Retinal pigment epithelial cell (primary cell): ENCODE measurements around the gene INPP4B.
A peak's percentile ranks its signal among the peaks of the same experiment; 100 is the strongest.

Source experiments
- DNase-seq: peaks from one replicate; pipeline ENCODE4 v3.0.0-alpha.2; 2010; ENCODE audit warnings: low read depth
- H3K4me3 ChIP-seq: 2 replicates; pipeline ENCODE4 v1.5.1; 2011; ENCODE audit warnings: mild to moderate bottlenecking, low read length, control low read depth, moderate library complexity
- CTCF ChIP-seq: conservative IDR thresholded peaks from 2 replicates; pipeline ENCODE4 v1.5.1; 2011; ENCODE audit warnings: low read depth, low read length, control low read depth, inconsistent platforms

INPP4B gene

GRCh38 chr4:142272452-142272851 is 573.6 kb downstream of the INPP4B start:
- DNase-seq = no peak
- no peak for TF ChIP-seq CTCF
- no peak overlapping the region for H3K4me3 ChIP-seq

DNA sequence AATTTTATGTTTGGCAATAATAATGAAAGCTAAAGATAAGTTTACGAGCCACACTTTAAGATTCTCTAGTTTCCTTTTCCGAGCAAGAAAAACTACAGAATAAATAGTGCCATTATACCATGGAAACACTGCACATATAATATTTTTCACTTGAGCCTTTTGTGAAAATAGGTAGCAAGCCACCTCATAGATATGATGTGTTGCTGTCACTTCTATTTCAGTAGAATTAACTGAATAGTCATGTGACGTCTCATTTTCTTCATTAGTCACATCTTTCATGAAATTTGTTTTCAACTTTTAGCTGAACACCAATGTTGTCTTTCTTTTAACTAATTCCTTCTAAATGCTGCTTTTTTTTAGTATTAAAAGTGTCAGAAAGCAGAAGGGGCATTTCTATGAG is 574.3 kb downstream of the INPP4B start:
- no peak for DNase-seq
- no peak for TF ChIP-seq CTCF
- no peak overlapping the region for H3K4me3 ChIP-seq

- no peak for TF ChIP-seq CTCF
- no peak for DNase-seq
Measured at GRCh38 chr4:142267101-142267500, 579.0 kb downstream of the INPP4B start.

GRCh38 chr4:142265946-142266345 is 580.2 kb downstream of the INPP4B start:
- DNase-seq = no peak
- no peak for TF ChIP-seq CTCF
- no peak overlapping the region for H3K4me3 ChIP-seq

More at GRCh38 chr4:142267101-142267500, 579.0 kb downstream of the INPP4B start:
- no peak overlapping the region for H3K4me3 ChIP-seq

GRCh38 chr4:142265536-142265935 is 580.6 kb downstream of the INPP4B start:
- no peak for TF ChIP-seq CTCF
- H3K4me3 ChIP-seq = no peak overlapping the region
- peak; percentile 91 for DNase-seq

DNA sequence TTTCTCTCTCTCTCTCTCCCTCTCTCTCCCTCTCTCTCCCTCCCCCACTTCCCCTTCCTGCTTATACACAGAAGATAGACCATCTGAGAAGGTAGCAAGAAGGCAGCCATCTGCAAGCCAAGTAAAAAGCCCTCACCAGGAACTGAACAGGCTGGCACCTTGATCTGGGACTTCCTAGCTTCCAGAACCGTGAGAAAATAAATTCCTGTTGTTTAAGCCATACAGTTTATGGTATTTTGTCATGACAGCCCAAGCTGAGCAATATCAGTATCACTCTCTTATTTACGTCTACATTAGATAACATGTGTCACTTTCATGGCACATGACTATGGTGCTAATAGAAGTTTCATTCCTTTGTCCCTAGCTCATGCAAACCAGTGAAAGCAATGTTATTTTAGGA is 581.1 kb downstream of the INPP4B start:
- DNase-seq = peak; percentile 52
- H3K4me3 ChIP-seq = no peak overlapping the region
- no peak for TF ChIP-seq CTCF

GRCh38 chr4:142262956-142263355 is 583.1 kb downstream of the INPP4B start:
- DNase-seq = no peak
- no peak overlapping the region for H3K4me3 ChIP-seq
- TF ChIP-seq CTCF = no peak
